ENCODE measurements around the gene NRG2. TPM values are rescaled to one million over a fixed set of nuclear protein-coding genes. Genes with fewer than 3 reads are reported as not detected.

Gene NRG2
- total and polyA plus RNA-seq, 2 donors, result 1.4 to 5.1 TPM

DNA sequence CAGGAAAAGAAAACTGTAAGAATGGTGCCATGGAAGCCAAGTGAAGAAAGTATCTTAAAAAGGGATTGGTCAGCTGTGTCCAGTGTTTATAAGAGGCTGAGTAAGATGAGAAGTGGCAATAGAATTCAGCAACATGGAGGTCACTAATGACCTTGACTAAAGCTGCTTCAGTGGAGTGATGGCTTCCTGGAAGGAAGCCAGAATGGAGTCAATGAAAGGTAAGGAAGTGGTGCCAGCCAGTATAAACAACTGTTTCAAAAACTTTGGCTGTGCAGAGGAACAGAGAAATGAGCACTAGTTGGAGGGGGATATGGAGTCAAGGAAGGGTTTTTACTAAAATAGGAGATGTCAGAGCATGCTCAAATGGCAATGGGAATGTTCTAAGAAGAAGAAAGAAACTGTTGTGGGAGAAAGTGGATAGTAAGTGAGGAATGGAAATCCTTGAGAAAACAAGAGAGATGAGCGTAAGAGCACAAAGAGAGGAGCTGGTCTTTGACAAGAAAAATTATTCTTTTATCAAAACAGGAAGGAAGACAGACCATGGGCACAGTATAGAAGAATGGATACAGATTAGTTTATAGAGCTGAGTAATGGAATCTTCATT lies 11.1 kb upstream of the NRG2 start:
- H3K4me1 ChIP-seq (ENCODE audit: insufficient read depth), result no peaks in the 10 kb centered on the region
- no peak for DNase-seq (ENCODE audit: extremely low spot score)
- H3K27ac ChIP-seq (ENCODE audit: low read depth), result no peak overlapping the region
- WGBS, result 83% methylated on average over 1 of the region's 1 CpG
- H3K4me3 ChIP-seq (ENCODE audit: low read depth, low read length), result no peak overlapping the region
- H3K36me3 ChIP-seq (ENCODE audit: insufficient read depth), result no peaks in the 10 kb centered on the region

DNA sequence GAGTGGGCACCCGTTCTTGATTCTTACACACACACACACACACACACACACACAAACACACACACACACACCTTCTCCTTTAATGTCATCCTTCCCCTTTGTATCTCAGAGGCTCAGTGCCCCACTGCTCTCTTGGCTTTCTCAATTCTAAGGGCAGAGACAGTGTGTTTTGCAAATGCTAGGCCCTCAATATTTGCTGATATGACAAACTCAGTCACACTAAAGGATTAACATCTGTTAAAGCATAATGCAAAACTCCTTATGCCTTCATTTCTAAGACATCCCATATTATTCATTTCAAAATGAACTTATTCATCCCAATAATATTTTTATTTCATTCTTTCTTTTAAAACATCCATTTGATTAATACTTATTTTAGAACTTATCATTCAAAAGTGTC lies 8.9 kb upstream of the NRG2 start:
- H3K4me3 ChIP-seq (ENCODE audit: low read depth, low read length), result no peak overlapping the region
- H3K4me1 ChIP-seq (ENCODE audit: insufficient read depth), result no peaks in the 10 kb centered on the region
- WGBS, result 41% methylated on average over 1 of the region's 1 CpG
- no peaks in the 10 kb centered on the region for H3K36me3 ChIP-seq (ENCODE audit: insufficient read depth)
- H3K27ac ChIP-seq (ENCODE audit: low read depth), result no peak overlapping the region
- DNase-seq (ENCODE audit: extremely low spot score), result no peak

DNA sequence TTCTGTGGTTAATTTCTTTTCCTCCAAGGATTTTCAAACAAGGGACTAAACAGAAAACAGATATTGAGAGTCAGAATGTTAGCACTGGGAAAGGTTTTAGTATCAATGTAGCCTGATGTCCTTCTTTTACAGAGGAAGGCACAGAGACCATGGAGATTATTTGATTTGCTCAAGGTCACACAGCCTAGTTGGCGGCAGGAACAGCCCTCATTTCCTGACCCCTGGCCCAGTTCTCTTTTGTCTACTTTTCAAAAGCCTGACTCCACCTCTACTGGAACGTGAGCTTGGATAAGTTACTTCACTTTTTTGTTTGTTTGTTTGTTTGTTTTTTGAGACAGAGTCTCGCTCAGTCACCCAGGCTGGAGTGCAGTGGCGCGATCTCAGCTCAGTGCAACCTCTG lies 6.6 kb upstream of the NRG2 start:
- H3K36me3 ChIP-seq (ENCODE audit: insufficient read depth), result no peaks in the 10 kb centered on the region
- H3K27ac ChIP-seq (ENCODE audit: low read depth), result no peak overlapping the region
- no peak for DNase-seq (ENCODE audit: extremely low spot score)
- WGBS, result 74% methylated on average over 5 of the region's 5 CpGs
- no peaks in the 10 kb centered on the region for H3K4me1 ChIP-seq (ENCODE audit: insufficient read depth)
- no peak overlapping the region for H3K4me3 ChIP-seq (ENCODE audit: low read depth, low read length)

DNA sequence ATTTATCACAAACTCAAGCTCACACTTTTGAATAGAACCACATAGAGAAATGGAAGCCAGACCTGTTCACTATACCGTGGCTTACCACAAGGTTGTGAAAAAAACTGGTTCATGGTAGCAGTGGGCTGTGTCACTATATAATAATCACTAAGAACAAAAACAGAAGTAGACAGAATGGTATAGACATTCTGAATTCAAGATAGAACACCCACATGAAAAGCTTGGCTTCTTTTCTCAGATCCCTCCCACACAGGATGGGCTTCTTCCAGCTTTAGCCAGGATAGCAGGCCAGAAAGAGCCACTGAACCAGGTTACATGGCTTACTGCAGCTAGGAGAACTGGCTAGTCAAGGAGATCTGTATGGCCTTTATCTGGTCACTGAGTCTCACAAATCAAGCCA lies 6.1 kb upstream of the NRG2 start:
- no peak overlapping the region for H3K27ac ChIP-seq (ENCODE audit: low read depth)
- 84% methylated on average over 1 of the region's 1 CpG for WGBS
- no peaks in the 10 kb centered on the region for H3K4me1 ChIP-seq (ENCODE audit: insufficient read depth)

DNA sequence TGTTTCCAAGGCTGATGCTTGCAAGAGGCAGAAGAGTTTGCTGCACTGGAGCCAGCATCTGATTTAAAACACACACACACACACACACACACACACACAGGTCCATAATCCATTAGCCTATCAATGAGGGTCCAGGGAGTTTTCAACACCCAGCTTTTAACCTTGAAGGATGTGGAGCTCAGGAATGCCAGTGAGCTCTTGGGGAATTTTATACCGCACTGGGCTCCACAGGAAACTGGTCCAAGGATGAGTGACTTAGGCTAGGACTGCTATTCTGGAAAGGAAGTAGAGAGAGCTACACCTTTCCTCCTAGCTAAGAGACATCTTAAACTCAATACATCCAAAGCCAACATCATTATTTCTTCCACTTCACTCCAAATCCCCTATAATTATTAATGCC lies 942 bp upstream of the NRG2 start:
- DNase-seq (ENCODE audit: extremely low spot score), result no peak

More for the DNA sequence above, 6.1 kb upstream of the NRG2 start:
- H3K4me3 ChIP-seq (ENCODE audit: low read depth, low read length), result no peak overlapping the region
- H3K36me3 ChIP-seq (ENCODE audit: insufficient read depth), result no peaks in the 10 kb centered on the region
- no peak for DNase-seq (ENCODE audit: extremely low spot score)

DNA sequence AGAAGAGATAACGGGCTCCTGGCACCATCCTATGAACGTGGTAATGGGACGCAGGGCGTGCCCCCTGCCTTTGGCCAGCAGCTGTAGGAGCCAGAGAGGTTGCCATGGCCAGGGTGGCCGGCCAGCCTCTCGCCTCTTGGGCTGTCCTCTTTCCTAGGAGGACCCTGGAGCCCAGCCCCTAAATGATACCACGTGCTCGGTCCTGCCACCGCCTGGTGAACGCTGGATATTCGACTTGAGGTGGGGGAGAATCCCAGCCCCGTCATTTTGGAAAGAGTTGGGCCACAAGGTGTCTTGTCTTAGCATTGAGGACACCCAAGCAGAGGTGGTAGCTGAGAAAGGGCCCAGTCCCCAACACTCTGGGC lies 391 bp upstream of the NRG2 start:
- no peak overlapping the region for H3K27ac ChIP-seq (ENCODE audit: low read depth)
- WGBS, result 2% methylated on average over 12 of the region's 12 CpGs
- H3K4me3 ChIP-seq (ENCODE audit: low read depth, low read length), result peak overlapping the region; percentile 58
- H3K36me3 ChIP-seq (ENCODE audit: insufficient read depth), result no peaks in the 10 kb centered on the region
- H3K4me1 ChIP-seq (ENCODE audit: insufficient read depth), result no peaks in the 10 kb centered on the region
- no peak for DNase-seq (ENCODE audit: extremely low spot score)

More for the DNA sequence above, 942 bp upstream of the NRG2 start:
- H3K4me1 ChIP-seq (ENCODE audit: insufficient read depth), result no peaks in the 10 kb centered on the region
- H3K36me3 ChIP-seq (ENCODE audit: insufficient read depth), result no peaks in the 10 kb centered on the region
- H3K4me3 ChIP-seq (ENCODE audit: low read depth, low read length), result no peak overlapping the region
- WGBS, result 32% methylated on average over 1 of the region's 1 CpG
- H3K27ac ChIP-seq (ENCODE audit: low read depth), result no peak overlapping the region

DNA sequence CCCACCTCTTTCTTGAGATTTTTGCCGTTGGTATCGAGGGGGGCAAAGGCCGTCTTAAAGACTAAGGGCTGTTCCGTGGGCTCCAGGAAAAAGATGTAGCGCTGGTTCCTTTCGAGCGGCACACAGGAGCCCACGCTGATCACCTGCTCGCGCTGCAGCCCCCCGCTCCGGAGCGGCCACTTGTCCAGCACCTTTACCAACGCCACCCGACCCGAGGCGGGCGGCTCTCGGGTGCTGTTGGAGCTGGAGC lies 781 bp downstream of the NRG2 start:
- H3K4me1 ChIP-seq (ENCODE audit: insufficient read depth), result no peaks in the 10 kb centered on the region
- no peaks in the 10 kb centered on the region for H3K36me3 ChIP-seq (ENCODE audit: insufficient read depth)
- no peak for DNase-seq (ENCODE audit: extremely low spot score)
- H3K4me3 ChIP-seq (ENCODE audit: low read depth, low read length), result peak overlapping the region; percentile 58
- WGBS, result under 1% methylated on average over 19 of the region's 19 CpGs
- no peak overlapping the region for H3K27ac ChIP-seq (ENCODE audit: low read depth)

DNA sequence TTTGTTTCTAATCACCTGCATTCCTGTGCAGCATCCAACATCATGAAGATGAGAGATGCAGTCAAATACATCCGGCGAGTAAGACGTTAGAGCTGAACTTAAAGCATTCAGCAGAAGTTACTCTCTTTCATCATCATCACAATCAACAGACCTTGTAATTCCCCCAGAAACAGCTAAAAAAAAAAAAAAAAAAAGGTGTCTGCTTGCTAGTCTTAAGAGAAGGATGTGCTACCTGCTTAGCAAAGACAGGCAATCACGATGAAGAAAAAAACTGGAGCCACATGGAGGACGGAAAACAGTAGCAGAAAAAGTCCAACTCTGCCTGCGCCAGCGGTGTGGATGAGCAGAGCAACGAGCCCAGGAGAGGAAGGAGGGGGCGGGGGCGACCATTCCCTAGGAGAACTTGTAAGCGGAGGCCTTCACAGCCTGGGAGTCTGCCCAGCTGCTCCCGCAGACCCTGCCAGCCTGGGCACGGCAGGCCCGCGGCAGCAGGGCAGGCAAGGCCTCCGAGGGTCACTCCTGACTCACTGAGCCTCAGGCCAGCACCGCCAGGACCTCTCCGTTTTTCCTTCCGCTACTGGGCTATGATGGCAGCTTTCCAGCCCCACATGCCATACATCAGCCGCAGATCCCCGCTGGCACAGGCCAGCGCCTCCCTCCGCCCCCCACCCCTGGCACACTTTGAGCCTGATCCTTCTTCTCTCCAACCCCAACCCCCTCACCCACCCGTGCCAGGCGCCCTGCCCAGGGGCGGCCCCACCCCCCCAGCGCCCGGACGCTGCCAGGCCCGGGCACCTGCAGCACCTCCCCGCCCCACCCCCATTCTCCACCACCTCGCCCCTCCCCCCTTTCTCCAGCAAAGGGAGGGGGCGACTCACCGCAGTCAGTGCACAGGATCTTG lies 1.4 kb downstream of the NRG2 start:
- Histone ChIP-seq H3K4me3 (ENCODE audit: low read depth, low read length) (peak overlapping the region; percentile 58), H3K36me3 (ENCODE audit: insufficient read depth) (no peaks in the 10 kb centered on the region), H3K27ac (ENCODE audit: low read depth) (no peak overlapping the region), H3K4me1 (ENCODE audit: insufficient read depth) (no peaks in the 10 kb centered on the region)
- DNase-seq (ENCODE audit: extremely low spot score), result no peak
- 10% methylated on average over 34 of the region's 34 CpGs for WGBS

DNA sequence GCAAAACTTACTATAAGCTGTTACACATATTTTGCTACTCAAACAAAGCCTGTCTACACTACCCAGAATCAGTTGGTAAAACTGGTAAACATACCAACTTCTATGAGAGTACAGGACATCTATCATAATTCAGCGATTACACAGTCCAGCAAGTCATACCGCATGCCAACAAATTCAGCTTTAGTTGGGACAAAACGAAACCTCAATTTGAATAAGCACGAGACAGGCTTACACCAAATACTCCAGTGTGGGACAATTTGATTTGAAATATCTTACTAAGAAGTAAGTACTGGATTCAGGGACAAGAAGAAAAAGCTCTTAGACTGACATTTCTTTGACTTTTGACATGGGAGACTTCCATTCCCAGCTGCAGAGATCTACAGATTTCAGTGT lies 2.0 kb downstream of the NRG2 start:
- no peak overlapping the region for H3K27ac ChIP-seq (ENCODE audit: low read depth)
- no peaks in the 10 kb centered on the region for H3K4me1 ChIP-seq (ENCODE audit: insufficient read depth)
- H3K4me3 ChIP-seq (ENCODE audit: low read depth, low read length), result no peak overlapping the region
- no peaks in the 10 kb centered on the region for H3K36me3 ChIP-seq (ENCODE audit: insufficient read depth)
- no peak for DNase-seq (ENCODE audit: extremely low spot score)
- WGBS, result 82% methylated on average over 4 of the region's 4 CpGs

DNA sequence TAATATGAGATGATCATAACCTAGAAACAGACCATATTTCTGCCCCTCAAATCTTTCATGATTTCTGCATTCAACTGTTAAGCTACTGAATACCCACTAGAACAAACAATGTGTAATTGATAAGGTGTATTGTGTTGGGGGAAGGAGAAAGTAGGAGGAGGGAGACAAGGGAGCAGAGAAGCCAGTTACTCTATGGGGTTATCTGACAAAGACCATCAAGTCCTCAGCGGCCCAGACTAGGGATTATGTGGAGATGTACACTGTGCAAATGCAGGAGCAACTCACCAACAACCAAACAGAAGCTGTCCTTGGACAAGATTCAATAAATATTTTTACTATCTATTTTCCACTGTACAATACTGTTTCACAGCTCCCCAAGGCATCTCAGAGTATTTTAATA lies 2.7 kb downstream of the NRG2 start:
- Histone ChIP-seq H3K27ac (ENCODE audit: low read depth) (no peak overlapping the region), H3K4me1 (ENCODE audit: insufficient read depth) (no peaks in the 10 kb centered on the region), H3K4me3 (ENCODE audit: low read depth, low read length) (no peak overlapping the region), H3K36me3 (ENCODE audit: insufficient read depth) (no peaks in the 10 kb centered on the region)
- WGBS, result 76% methylated on average over 1 of the region's 1 CpG
- no peak for DNase-seq (ENCODE audit: extremely low spot score)

DNA sequence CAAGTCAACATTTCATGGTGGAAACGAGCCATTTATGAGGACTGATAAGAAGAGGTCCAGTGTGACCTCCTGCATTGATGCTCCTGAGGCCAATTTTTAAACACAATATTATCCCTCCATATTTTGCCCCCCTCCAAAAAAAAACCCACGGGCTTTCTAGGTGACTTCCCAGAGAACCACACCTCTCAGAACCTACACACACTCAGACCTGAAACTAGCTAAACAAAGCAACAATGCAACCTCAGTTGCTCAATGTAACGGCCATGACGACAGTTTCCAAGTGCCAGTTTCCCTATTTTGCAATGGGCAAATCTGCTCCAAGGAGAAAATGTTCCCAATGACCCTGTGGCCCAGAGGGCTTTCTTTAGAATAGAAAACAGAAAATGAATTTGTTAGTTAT lies 3.5 kb downstream of the NRG2 start:
- Histone ChIP-seq H3K27ac (ENCODE audit: low read depth) (no peak overlapping the region), H3K4me3 (ENCODE audit: low read depth, low read length) (no peak overlapping the region), H3K4me1 (ENCODE audit: insufficient read depth) (no peaks in the 10 kb centered on the region), H3K36me3 (ENCODE audit: insufficient read depth) (no peaks in the 10 kb centered on the region)
- 66% methylated on average over 4 of the region's 4 CpGs for WGBS
- DNase-seq (ENCODE audit: extremely low spot score), result no peak

DNA sequence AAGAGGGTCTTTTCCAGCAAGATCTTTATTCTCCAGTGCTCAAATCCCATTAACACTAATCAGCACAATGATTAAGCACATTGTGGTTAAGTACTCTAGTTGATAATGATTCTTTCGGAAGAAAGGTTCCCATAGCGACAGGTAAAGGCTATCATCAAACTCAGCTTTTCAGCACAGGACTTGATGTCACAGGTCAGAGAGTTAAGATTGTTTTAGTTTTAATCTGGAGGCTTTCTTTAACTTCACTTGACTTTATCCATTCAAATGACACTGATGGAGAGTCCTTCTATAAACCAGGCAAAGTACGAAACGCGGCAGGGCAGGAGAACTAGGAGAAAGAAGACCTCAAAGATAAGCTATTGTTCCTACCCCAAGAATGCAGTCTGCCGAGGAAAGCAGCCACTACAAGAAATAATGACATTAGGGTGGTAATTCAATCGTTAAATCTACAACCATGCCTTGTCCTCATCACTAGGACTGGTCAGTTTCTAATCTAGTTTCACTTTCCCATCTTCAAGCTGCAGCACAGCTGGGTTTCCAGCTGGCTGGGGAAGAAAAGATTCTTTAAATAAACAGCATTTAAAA lies 4.6 kb downstream of the NRG2 start:
- DNase-seq (ENCODE audit: extremely low spot score), result no peak
- Histone ChIP-seq H3K36me3 (ENCODE audit: insufficient read depth) (no peaks in the 10 kb centered on the region), H3K4me1 (ENCODE audit: insufficient read depth) (no peaks in the 10 kb centered on the region), H3K27ac (ENCODE audit: low read depth) (peak overlapping the region; percentile 32), H3K4me3 (ENCODE audit: low read depth, low read length) (peak overlapping the region; percentile 50)
- WGBS, result 15% methylated on average over 7 of the region's 7 CpGs

DNA sequence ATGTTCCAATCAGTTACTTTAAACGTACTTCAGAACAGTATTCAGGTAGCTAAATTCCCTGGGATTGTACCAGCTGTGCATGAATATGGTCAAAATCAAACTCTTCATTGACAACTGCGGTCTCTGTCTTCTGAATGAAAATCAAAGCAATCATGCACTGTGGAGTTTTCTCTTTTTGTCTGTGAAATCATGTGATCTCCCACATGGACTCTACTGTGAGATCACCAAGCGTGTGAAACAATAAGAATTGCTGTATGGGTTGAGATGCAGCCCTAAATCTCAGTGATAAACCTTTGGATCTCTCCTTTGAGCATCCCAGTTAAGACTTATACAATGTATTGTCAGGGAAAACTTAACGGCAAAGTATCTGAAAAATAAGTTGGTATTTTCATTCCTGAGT lies 6.1 kb downstream of the NRG2 start:
- no peaks in the 10 kb centered on the region for H3K36me3 ChIP-seq (ENCODE audit: insufficient read depth)
- WGBS, result 80% methylated on average over 4 of the region's 4 CpGs
- no peak for DNase-seq (ENCODE audit: extremely low spot score)
- H3K27ac ChIP-seq (ENCODE audit: low read depth), result no peak overlapping the region
- H3K4me3 ChIP-seq (ENCODE audit: low read depth, low read length), result no peak overlapping the region
- no peaks in the 10 kb centered on the region for H3K4me1 ChIP-seq (ENCODE audit: insufficient read depth)

DNA sequence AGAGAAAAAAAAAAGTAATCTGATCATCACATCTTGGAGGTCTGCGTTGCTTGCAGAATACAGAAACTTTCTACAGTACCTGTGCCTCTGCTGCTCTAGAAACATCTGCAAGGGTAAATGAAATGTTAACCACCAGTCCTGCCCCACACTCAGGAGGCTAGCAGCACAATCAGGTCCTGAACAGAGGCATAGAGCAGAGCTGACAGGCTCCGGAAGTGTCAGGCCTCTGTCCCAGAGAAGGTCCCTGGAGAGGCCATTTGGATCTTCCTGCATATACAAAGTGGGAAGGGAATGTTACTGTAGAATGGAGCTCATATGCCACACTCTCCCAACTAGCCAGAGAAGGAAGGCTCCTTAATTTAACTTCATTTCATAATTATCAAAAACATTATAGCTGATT lies 7.2 kb downstream of the NRG2 start:
- H3K4me1 ChIP-seq (ENCODE audit: insufficient read depth), result no peaks in the 10 kb centered on the region
- WGBS, result 66% methylated on average over 2 of the region's 2 CpGs
- DNase-seq (ENCODE audit: extremely low spot score), result no peak
- no peak overlapping the region for H3K4me3 ChIP-seq (ENCODE audit: low read depth, low read length)
- H3K27ac ChIP-seq (ENCODE audit: low read depth), result no peak overlapping the region
- no peaks in the 10 kb centered on the region for H3K36me3 ChIP-seq (ENCODE audit: insufficient read depth)

Measured in urinary bladder (tissue), 4 donors.